Endothelial cell of umbilical vein (primary cell): Measurements from ENCODE around the gene ACTL10.

Source experiments
- CTCF ChIP-seq, 2 donors: IDR thresholded peaks; 1 replicate in 1 of 2; 2 replicates in 1 of 2; pipeline ENCODE4 v1.5.1; 2011; ENCODE audit warnings: low read length in 2 of 2, mild to moderate bottlenecking in 2 of 2, moderate library complexity in 2 of 2, control low read depth in 1 of 2, inconsistent platforms in 1 of 2, low read depth in 1 of 2; ENCODE audit not compliant: insufficient read depth in 1 of 2; ENCODE audit errors: extremely low read depth in 1 of 2
- EZH2 ChIP-seq: IDR thresholded peaks from 2 replicates; pipeline ENCODE4 v1.6.1; 2012; ENCODE audit warnings: borderline replicate concordance, low read depth, mild to moderate bottlenecking, moderate library complexity, low read length, inconsistent platforms; ENCODE audit not compliant: severe bottlenecking
- FOS ChIP-seq: IDR thresholded peaks from 2 replicates; pipeline ENCODE4 v1.6.1; 2011; ENCODE audit warnings: mild to moderate bottlenecking, low read length, moderate library complexity, borderline replicate concordance; ENCODE audit not compliant: insufficient read depth
- MAX ChIP-seq: IDR thresholded peaks from 2 replicates; pipeline ENCODE4 v1.6.1; 2011; ENCODE audit not compliant: insufficient read depth, insufficient read length
- POLR2A ChIP-seq: IDR thresholded peaks from 2 replicates; pipeline ENCODE4 v1.6.1; 2012; ENCODE audit warnings: low read depth, mild to moderate bottlenecking, control low read depth, low read length
- POLR2AphosphoS5 ChIP-seq: IDR thresholded peaks from 2 replicates; pipeline ENCODE4 v1.6.1; 2012; ENCODE audit warnings: low read depth, mild to moderate bottlenecking, control low read depth, low read length, moderate library complexity; ENCODE audit not compliant: insufficient read depth

DNA sequence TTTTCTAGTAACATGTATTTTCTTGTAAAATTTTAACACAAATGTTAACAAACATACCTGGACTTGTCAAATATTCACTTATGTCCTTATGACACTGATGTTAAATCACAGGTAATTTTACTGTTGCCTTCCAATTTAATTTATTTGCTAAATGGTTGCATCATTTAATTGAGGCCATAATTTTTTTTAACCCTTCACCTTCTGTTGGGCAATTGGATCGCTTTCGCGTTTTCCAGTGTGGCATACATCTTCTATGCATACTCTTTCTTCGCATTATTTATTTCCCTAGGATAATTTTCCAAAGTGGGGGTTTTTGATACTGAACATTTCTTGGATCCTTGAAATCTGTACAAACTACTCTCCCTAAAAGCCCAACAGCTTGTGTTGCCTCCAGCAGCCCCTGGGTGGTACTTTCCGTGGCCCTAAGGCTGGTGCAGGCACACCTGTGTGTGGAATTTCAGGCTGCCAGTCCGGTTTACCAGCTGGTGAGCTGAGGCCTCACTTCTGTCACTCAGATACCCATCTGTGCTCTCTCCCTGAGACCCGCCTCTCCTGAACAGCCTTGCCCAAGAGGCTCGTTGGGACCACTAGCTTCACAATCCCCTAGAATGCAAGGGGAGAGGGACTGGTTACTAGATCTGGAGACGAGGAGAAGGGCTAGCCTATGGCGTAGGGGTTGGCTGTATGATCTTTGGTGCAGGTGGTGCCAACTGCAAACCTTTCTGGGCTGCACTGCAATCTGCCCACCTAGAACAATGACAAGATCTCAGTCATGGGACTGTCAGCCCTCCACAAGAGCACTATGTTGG lies 15.8 kb upstream of the ACTL10 start:
- TF ChIP-seq CTCF (IDR thresholded peaks at IDR 0.05; ENCODE audit: extremely low read depth in 1 of 2, insufficient read depth in 1 of 2, low read depth in 1 of 2, low read length in 2 of 2) (no peak), FOS (no peak), POLR2A (no peak), EZH2 (no peak), MAX (no peak), POLR2AphosphoS5 (no peak)
